MM.1S (cell line): ENCODE results near the gene GZF1.

Experiments used
- DNase-seq: peaks from one replicate; pipeline ENCODE4 v3.0.0-alpha.2; 2015
- H2AFZ ChIP-seq: fragments of 300-600 bp; sonication (generic); 2 replicates; pipeline ENCODE4 v1.6.0; 2016; ENCODE audit warnings: antibody characterized with exemption, low read length
- H3F3A ChIP-seq: fragments of 300-600 bp; sonication (generic); 2 replicates; pipeline ENCODE4 v1.6.1; 2016; ENCODE audit warnings: mild to moderate bottlenecking, antibody characterized with exemption, low read length, moderate library complexity, mixed read lengths; ENCODE audit not compliant: insufficient read depth
- H3K27ac ChIP-seq: fragments of 300-600 bp; sonication (generic); 2 replicates; pipeline ENCODE4 v1.5.1; 2016; ENCODE audit warnings: mild to moderate bottlenecking, low read length
- H3K27me3 ChIP-seq: fragments of 300-600 bp; sonication (generic); replicated peaks from 2 replicates; pipeline ENCODE4 v1.6.0; 2016; ENCODE audit warnings: low read length; ENCODE audit not compliant: insufficient read depth
- H3K36me3 ChIP-seq: fragments of 300-600 bp; sonication (generic); replicated peaks from 2 replicates; pipeline ENCODE4 v1.6.1; 2016; ENCODE audit warnings: mild to moderate bottlenecking, low read length, mixed read lengths; ENCODE audit not compliant: insufficient read depth
- H3K4me1 ChIP-seq: fragments of 300-600 bp; sonication (generic); 2 replicates; pipeline ENCODE4 v1.6.1; 2016; ENCODE audit warnings: low read length, mixed read lengths
- H3K4me2 ChIP-seq: fragments of 300-600 bp; sonication (generic); 2 replicates; pipeline ENCODE4 v1.6.0; 2016; ENCODE audit warnings: low read depth, low read length
- H3K4me3 ChIP-seq: fragments of 300-600 bp; sonication (generic); 2 replicates; pipeline ENCODE4 v1.5.1; 2016; ENCODE audit warnings: low read length, mixed read lengths
- H3K79me2 ChIP-seq: fragments of 300-600 bp; sonication (generic); 2 replicates; pipeline ENCODE4 v1.6.1; 2016; ENCODE audit warnings: mixed run types, low read length, mixed read lengths
- H3K9ac ChIP-seq: fragments of 300-600 bp; sonication (generic); 2 replicates; pipeline ENCODE4 v1.6.1; 2016; ENCODE audit warnings: low read length, mixed read lengths
- H3K9me2 ChIP-seq: fragments of 300-600 bp; sonication (generic); replicated peaks from 2 replicates; pipeline ENCODE4 v1.6.1; 2016; ENCODE audit warnings: mild to moderate bottlenecking, low read length, mixed read lengths; ENCODE audit not compliant: insufficient read depth
- H3K9me3 ChIP-seq: fragments of 300-600 bp; sonication (generic); replicated peaks from 2 replicates; pipeline ENCODE4 v1.6.1; 2016; ENCODE audit warnings: mild to moderate bottlenecking, low read length, mixed read lengths; ENCODE audit not compliant: insufficient read depth
- H4K20me1 ChIP-seq: fragments of 300-600 bp; sonication (generic); 2 replicates; pipeline ENCODE4 v1.6.1; 2016; ENCODE audit warnings: mild to moderate bottlenecking, low read length, moderate library complexity, mixed read lengths; ENCODE audit not compliant: insufficient read depth
- EZH2 ChIP-seq: fragments of 300-600 bp; sonication (generic); optimal IDR thresholded peaks from 2 replicates; pipeline ENCODE3; 2017; ENCODE audit warnings: low read depth, mild to moderate bottlenecking, antibody characterized with exemption, low read length, mixed read lengths
- EZH2phosphoT487 ChIP-seq: fragments of 300-600 bp; sonication (generic); IDR thresholded peaks from 2 replicates; pipeline ENCODE4 v1.6.1; 2018; ENCODE audit warnings: antibody characterized with exemption, low read length
- TF ChIP-seq, protein P1 (sequence below): fragments of 300-600 bp; sonication (generic); IDR thresholded peaks from 2 replicates; pipeline ENCODE4 v1.5.1; 2016; ENCODE audit warnings: antibody characterized with exemption, low read length, mixed read lengths

Gene GZF1

DNA sequence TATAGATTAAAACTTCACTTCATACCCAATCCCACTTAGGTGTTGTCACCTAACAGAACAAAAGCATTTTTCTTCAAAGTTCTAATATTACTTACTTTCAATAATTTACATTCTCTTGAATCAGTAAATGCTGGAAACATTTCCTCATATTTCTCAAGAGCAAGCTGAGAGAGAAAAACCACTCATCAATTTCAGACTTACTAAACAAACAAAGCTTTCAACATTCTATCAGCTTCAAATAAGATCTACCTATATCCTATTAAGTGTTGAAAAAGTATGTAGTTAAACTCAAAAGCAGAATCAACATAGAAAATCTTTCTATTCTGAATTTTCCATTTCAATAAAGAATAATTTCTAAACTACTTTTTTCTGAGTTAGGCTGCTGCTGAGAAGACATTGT lies 17.8 kb downstream of the GZF1 start:
- TF ChIP-seq EZH2phosphoT487, result no peak
- TF ChIP-seq, protein P1, sequence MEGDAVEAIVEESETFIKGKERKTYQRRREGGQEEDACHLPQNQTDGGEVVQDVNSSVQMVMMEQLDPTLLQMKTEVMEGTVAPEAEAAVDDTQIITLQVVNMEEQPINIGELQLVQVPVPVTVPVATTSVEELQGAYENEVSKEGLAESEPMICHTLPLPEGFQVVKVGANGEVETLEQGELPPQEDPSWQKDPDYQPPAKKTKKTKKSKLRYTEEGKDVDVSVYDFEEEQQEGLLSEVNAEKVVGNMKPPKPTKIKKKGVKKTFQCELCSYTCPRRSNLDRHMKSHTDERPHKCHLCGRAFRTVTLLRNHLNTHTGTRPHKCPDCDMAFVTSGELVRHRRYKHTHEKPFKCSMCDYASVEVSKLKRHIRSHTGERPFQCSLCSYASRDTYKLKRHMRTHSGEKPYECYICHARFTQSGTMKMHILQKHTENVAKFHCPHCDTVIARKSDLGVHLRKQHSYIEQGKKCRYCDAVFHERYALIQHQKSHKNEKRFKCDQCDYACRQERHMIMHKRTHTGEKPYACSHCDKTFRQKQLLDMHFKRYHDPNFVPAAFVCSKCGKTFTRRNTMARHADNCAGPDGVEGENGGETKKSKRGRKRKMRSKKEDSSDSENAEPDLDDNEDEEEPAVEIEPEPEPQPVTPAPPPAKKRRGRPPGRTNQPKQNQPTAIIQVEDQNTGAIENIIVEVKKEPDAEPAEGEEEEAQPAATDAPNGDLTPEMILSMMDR, result no peak
- no peak for TF ChIP-seq EZH2

DNA sequence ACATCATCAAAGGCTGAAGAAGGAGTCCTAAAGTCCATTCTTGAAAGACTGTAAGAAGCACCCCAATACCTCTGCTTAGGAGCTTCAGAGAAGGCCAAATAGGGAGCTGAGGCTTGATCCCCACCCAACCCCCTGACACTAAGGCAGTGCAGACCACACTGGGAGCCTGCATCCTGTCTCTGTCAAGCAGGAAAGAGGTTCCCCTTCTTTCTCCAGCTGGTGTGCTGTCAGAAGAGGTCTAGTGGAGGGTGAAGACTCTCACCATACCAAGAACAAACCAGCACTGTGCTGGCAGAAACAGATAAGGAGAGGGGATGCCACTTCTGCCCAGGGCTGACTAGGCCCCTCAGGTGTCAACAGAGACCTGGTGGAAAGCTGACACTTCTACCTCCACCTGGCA lies 19.9 kb downstream of the GZF1 start:
- no peaks in the 10 kb centered on the region for H3F3A ChIP-seq
- H3K36me3 ChIP-seq, result no peaks in the 10 kb centered on the region; the same call in 1 of the 2 replicates
- no peak overlapping the region for H3K9ac ChIP-seq
- H3K9me3 ChIP-seq, result no peaks in the 10 kb centered on the region
- H2AFZ ChIP-seq, result no peak overlapping the region
- no peak overlapping the region for H3K4me3 ChIP-seq
- no peak overlapping the region for H3K4me2 ChIP-seq
- no peaks in the 10 kb centered on the region for H3K27me3 ChIP-seq
- H3K4me1 ChIP-seq, result no peaks in the 10 kb centered on the region
- H3K79me2 ChIP-seq, result no peaks in the 10 kb centered on the region
- TF ChIP-seq, protein P1, result no peak
- no peak for TF ChIP-seq EZH2phosphoT487
- TF ChIP-seq EZH2, result no peak
- no peak overlapping the region for H3K27ac ChIP-seq
- DNase-seq, result no peak
- no peaks in the 10 kb centered on the region for H3K9me2 ChIP-seq
- H4K20me1 ChIP-seq, result no peaks in the 10 kb centered on the region

More for the DNA sequence above, 17.8 kb downstream of the GZF1 start:
- Histone ChIP-seq H3K79me2 (no peaks in the 10 kb centered on the region), H3F3A (no peaks in the 10 kb centered on the region; the same call in 1 of the 2 replicates), H3K27me3 (no peaks in the 10 kb centered on the region), H3K4me2 (no peak overlapping the region), H3K4me1 (no peaks in the 10 kb centered on the region), H3K4me3 (no peak overlapping the region), H3K9me2 (no peaks in the 10 kb centered on the region), H3K9me3 (no peaks in the 10 kb centered on the region), H3K9ac (no peak overlapping the region), H2AFZ (no peak overlapping the region), H3K27ac (no peak overlapping the region), H3K36me3 (no peaks in the 10 kb centered on the region; the same call in 1 of the 2 replicates), H4K20me1 (no peaks in the 10 kb centered on the region)
- DNase-seq, result no peak

DNA sequence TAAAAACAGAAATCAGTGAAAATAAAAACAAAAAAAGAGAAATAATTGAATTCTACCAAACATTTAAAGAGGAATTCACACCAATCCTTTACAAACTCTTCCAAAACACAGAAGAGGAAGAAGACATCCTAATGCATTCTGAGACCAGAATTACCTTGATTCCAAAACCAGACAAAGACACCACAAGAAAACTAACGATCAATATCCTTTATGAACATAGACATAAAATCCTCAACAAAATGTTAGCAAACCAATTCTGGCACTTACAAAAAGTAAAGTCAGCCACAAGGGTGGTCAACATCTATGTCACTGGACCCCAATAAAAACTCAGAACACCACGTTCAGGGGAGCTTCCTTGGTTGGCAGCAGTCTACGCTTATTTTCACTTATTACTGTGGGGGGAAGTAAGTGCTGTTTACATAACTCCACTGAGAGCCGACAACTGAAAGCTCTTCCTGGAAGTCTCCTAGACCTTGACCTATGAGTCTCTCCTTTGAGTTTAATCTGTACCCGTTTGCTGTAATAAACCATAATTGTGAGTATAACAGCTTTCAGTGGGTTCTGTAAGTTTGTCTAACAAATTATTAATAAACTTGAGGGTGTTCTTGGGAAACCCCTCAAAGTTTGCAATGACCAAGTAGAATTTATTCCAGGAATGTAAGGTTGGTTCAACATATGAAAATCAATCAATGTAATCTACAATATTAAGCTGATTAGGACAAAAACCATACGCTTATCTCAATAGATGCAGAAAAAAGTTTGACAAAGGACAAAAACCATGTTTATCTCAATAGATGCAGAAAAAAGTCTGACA lies 24.5 kb downstream of the GZF1 start:
- H3K4me1 ChIP-seq, result no peaks in the 10 kb centered on the region
- no peak for TF ChIP-seq EZH2
- TF ChIP-seq, protein P1, result no peak
- no peak for TF ChIP-seq EZH2phosphoT487
- no peak overlapping the region for H3K27ac ChIP-seq
- H3K36me3 ChIP-seq, result peaks cover 4% of the 10 kb centered on the region; the same call in 1 of the 2 replicates
- no peaks in the 10 kb centered on the region for H4K20me1 ChIP-seq
- no peak overlapping the region for H3K9ac ChIP-seq
- H3K9me2 ChIP-seq, result no peaks in the 10 kb centered on the region
- H3K27me3 ChIP-seq, result no peaks in the 10 kb centered on the region
- no peaks in the 10 kb centered on the region for H3F3A ChIP-seq
- H2AFZ ChIP-seq, result no peak overlapping the region
- peaks cover 3% of the 10 kb centered on the region; the same call in 1 of the 2 replicates for H3K79me2 ChIP-seq
- no peak overlapping the region for H3K4me2 ChIP-seq
- H3K4me3 ChIP-seq, result no peak overlapping the region
- H3K9me3 ChIP-seq, result no peaks in the 10 kb centered on the region
- no peak for DNase-seq
